OCI-LY7 (cell line): Measurements from ENCODE around the gene RIC1. TPM values are rescaled to one million over a fixed set of nuclear protein-coding genes. Genes with fewer than 3 reads are reported as not detected.

Source experiments
- BruUV-seq: library from RNA; stranded (reverse); fragments of 400-500 nt; replicated peaks from 2 replicates; lab custom pipeline; 2021; lab: Mats Ljungman, UMichigan
- CTCF ChIA-PET: fragments of 300-600 bp; sonication (Branson Sonifier 250); formaldehyde crosslinking; loops from one replicate; lab custom pipeline; 2022; ENCODE audit warnings: antibody characterized with exemption; ENCODE audit not compliant: unreplicated experiment; lab: Charles Lee
- POLR2A ChIA-PET: fragments of 300-600 bp; sonication (Branson Sonifier 250); formaldehyde crosslinking; loops from one replicate; lab custom pipeline; 2022; ENCODE audit warnings: antibody characterized with exemption; lab: Charles Lee
- DNase-seq: peaks from one replicate; pipeline ENCODE4 v3.0.0-alpha.2; 2015; ENCODE audit warnings: low spot score
- H2AFZ ChIP-seq: fragments of 200-600 bp; sonication (generic), shearing (Covaris generic); 2 replicates; pipeline ENCODE4 v1.6.1; 2014; ENCODE audit warnings: mild to moderate bottlenecking, antibody characterized with exemption, low read length, moderate library complexity
- H3K27ac ChIP-seq: fragments of 200-600 bp; sonication (generic); 2 replicates; pipeline ENCODE4 v1.5.1; 2014; ENCODE audit warnings: mixed run types, low read depth, mild to moderate bottlenecking, moderate library complexity, low read length, inconsistent platforms; ENCODE audit not compliant: poor library complexity, severe bottlenecking
- H3K36me3 ChIP-seq: fragments of 200-600 bp; sonication (generic); 2 replicates; pipeline ENCODE4 v1.6.1; 2014; ENCODE audit warnings: mild to moderate bottlenecking, antibody characterized with exemption, low read length, moderate library complexity, mixed read lengths; ENCODE audit not compliant: insufficient read depth
- H3K4me1 ChIP-seq: fragments of 200-600 bp; sonication (generic); 2 replicates; pipeline ENCODE4 v1.5.1; 2014; ENCODE audit warnings: mild to moderate bottlenecking, low read length; ENCODE audit not compliant: insufficient read depth, poor library complexity, severe bottlenecking
- H3K4me2 ChIP-seq: fragments of 200-600 bp; sonication (generic); 2 replicates; pipeline ENCODE4 v1.6.1; 2014; ENCODE audit warnings: mild to moderate bottlenecking, low read length
- H3K4me3 ChIP-seq: fragments of 200-600 bp; sonication (generic); 2 replicates; pipeline ENCODE4 v1.5.1; 2014; ENCODE audit warnings: mild to moderate bottlenecking, low read depth, low read length; ENCODE audit not compliant: poor library complexity, severe bottlenecking
- H3K79me2 ChIP-seq: fragments of 200-600 bp; sonication (generic); 2 replicates; pipeline ENCODE4 v1.6.1; 2016; ENCODE audit warnings: low read depth, mild to moderate bottlenecking, low read length, moderate library complexity, mixed read lengths; ENCODE audit not compliant: insufficient read depth
- H3K9me2 ChIP-seq: fragments of 200-600 bp; sonication (generic); 2 replicates; pipeline ENCODE4 v1.6.1; 2016; ENCODE audit warnings: mild to moderate bottlenecking, low read length, mixed read lengths; ENCODE audit not compliant: insufficient read depth
- H3K9me3 ChIP-seq: fragments of 200-600 bp; sonication (generic); 2 replicates; pipeline ENCODE4 v1.6.1; 2014; ENCODE audit warnings: mild to moderate bottlenecking, mixed run types, low read length, mixed read lengths
- H4K20me1 ChIP-seq: fragments of 200-600 bp; sonication (generic); 2 replicates; pipeline ENCODE4 v1.6.1; 2014; ENCODE audit warnings: mild to moderate bottlenecking, antibody characterized with exemption, low read length, moderate library complexity, mixed read lengths; ENCODE audit not compliant: insufficient read depth
- CTCF ChIP-seq: fragments of 200-600 bp; sonication (generic); conservative IDR thresholded peaks from 2 replicates; pipeline ENCODE4 v1.5.1; 2014; ENCODE audit warnings: mild to moderate bottlenecking, antibody characterized with exemption, low read length, moderate library complexity, mixed read lengths
- EZH2phosphoT487 ChIP-seq: fragments of 200-600 bp; sonication (generic); IDR thresholded peaks from 2 replicates; pipeline ENCODE4 v1.6.1; 2018; ENCODE audit warnings: low read depth, borderline replicate concordance, mild to moderate bottlenecking, mixed run types, antibody characterized with exemption, low read length, moderate library complexity, mixed read lengths
- intact Hi-C: fragments of 100-400 bp; cut with micrococcal nuclease; formaldehyde crosslinking; loops from one replicate; pipeline ENCODE4 v1.10.0; 2022; ENCODE audit not compliant: unreplicated experiment
- total RNA-seq, 2 experiments: library from RNA; depleted of rRNA in 1 of 2; stranded (reverse); fragments of >200 nt in 1 of 2; shearing (Covaris generic) in 1 of 2; gene quantifications; 2 replicates each; pipeline ENCODE4 v1.2.3, GENCODE V29; 2014 to 2022

RIC1 gene
- total RNA-seq, 2 experiments from 2014 or later = 77.0 to 84.6 TPM

- intact Hi-C loops = no loop called here
- Histone ChIP-seq H3K9me3 (peaks cover 63% of the 10 kb centered on the region; the same call in 1 of the 2 replicates), H3K79me2 (peaks cover 100% of the 10 kb centered on the region), H3K4me1 (peaks cover 29% of the 10 kb centered on the region), H3K36me3 (peaks cover 79% of the 10 kb centered on the region), H4K20me1 (peaks cover 45% of the 10 kb centered on the region), H3K4me2 (no peak overlapping the region), H3K9me2 (no peaks in the 10 kb centered on the region), H3K4me3 (no peak overlapping the region), H2AFZ (no peak overlapping the region), H3K27ac (no peak overlapping the region)
- DNase-seq = no peak
- CTCF ChIA-PET = no interaction called here
- no peak for TF ChIP-seq CTCF
- no peak for TF ChIP-seq EZH2phosphoT487
- no TSS peak for BruUV-seq
- POLR2A ChIA-PET = interaction anchor here (0.7 kb wide), 1 partner anchor 142 kb away, joined by 3 read pairs; no protein-coding TSS in a partner anchor
Observed at GRCh38 chr9:5635390-5635789, 6.5 kb downstream of the RIC1 start.

- Histone ChIP-seq H3K27ac (no peak overlapping the region), H3K4me2 (no peak overlapping the region), H3K9me2 (no peaks in the 10 kb centered on the region), H3K36me3 (peaks cover 94% of the 10 kb centered on the region), H3K79me2 (peaks cover 100% of the 10 kb centered on the region), H3K4me3 (no peak overlapping the region), H4K20me1 (peaks cover 11% of the 10 kb centered on the region; the same call in 1 of the 2 replicates), H3K9me3 (peaks cover 52% of the 10 kb centered on the region; the same call in 1 of the 2 replicates), H3K4me1 (no peaks in the 10 kb centered on the region), H2AFZ (no peak overlapping the region)
- ChIA-PET CTCF (no interaction called here), POLR2A (no interaction called here)
- intact Hi-C loops = no loop called here
- BruUV-seq = no TSS peak
- no peak for TF ChIP-seq EZH2phosphoT487
- TF ChIP-seq CTCF = no peak
- DNase-seq = no peak
Observed at GRCh38 chr9:5639816-5640215, 10.9 kb downstream of the RIC1 start.

- Histone ChIP-seq H3K4me2 (no peak overlapping the region), H3K27ac (no peak overlapping the region), H4K20me1 (peaks cover 20% of the 10 kb centered on the region; the same call in 1 of the 2 replicates), H3K79me2 (peaks cover 100% of the 10 kb centered on the region), H3K9me3 (peaks cover 37% of the 10 kb centered on the region; the same call in 1 of the 2 replicates), H3K4me3 (no peak overlapping the region), H2AFZ (no peak overlapping the region), H3K36me3 (peaks cover 86% of the 10 kb centered on the region), H3K4me1 (no peaks in the 10 kb centered on the region), H3K9me2 (no peaks in the 10 kb centered on the region)
- ChIA-PET POLR2A (no interaction called here), CTCF (no interaction called here)
- DNase-seq = no peak
- BruUV-seq = no TSS peak
- intact Hi-C loops = no loop called here
- no peak for TF ChIP-seq EZH2phosphoT487
- TF ChIP-seq CTCF = no peak
Observed at GRCh38 chr9:5642170-5642569, 13.3 kb downstream of the RIC1 start.
